Bone marrow (tissue), 2 donors: ENCODE measurements around the gene ARHGAP6.

ENCODE experiments used
- DNase-seq, 2 donors: peaks; one replicate each; lab custom pipeline; 2025; lab: John Stamatoyannopoulos, UW

Gene ARHGAP6

GRCh38 chrX:11309220-11309619 is 356.5 kb downstream of the ARHGAP6 start:
- DNase-seq: no peak

- DNase-seq: no peak
Observed at GRCh38 chrX:11305641-11306040, 360.1 kb downstream of the ARHGAP6 start.

- DNase-seq: no peak
Observed at GRCh38 chrX:11304829-11305228, 360.9 kb downstream of the ARHGAP6 start.

GRCh38 chrX:11298600-11298999 is 367.1 kb downstream of the ARHGAP6 start:
- DNase-seq: no peak

GRCh38 chrX:11296051-11296450 is 369.7 kb downstream of the ARHGAP6 start:
- DNase-seq: no peak

GRCh38 chrX:11293113-11293512 is 372.6 kb downstream of the ARHGAP6 start, which contains the start of gene AMELX:
AMELX (plus strand) TSS chrX:11293413; CDS start chrX:11294789, 1,376 bp downstream.
- DNase-seq: no peak

GRCh38 chrX:11290416-11291102 is 375.2 kb downstream of the ARHGAP6 start:
- DNase-seq: no peak

- no peak for DNase-seq
Observed at GRCh38 chrX:11287505-11287904, 378.2 kb downstream of the ARHGAP6 start.

GRCh38 chrX:11285651-11286050 is 380.1 kb downstream of the ARHGAP6 start:
- no peak for DNase-seq

- DNase-seq: no peak
Observed at GRCh38 chrX:11282043-11282442, 383.7 kb downstream of the ARHGAP6 start.

GRCh38 chrX:11273544-11273943 is 392.2 kb downstream of the ARHGAP6 start:
- no peak for DNase-seq

GRCh38 chrX:11272863-11273262 is 392.9 kb downstream of the ARHGAP6 start:
- DNase-seq: no peak

- no peak for DNase-seq
Observed at GRCh38 chrX:11272290-11272689, 393.4 kb downstream of the ARHGAP6 start.

- no peak for DNase-seq
Observed at GRCh38 chrX:11269996-11270395, 395.7 kb downstream of the ARHGAP6 start.

- no peak for DNase-seq
Observed at GRCh38 chrX:11269006-11269405, 396.7 kb downstream of the ARHGAP6 start.

GRCh38 chrX:11267425-11267824 is 398.3 kb downstream of the ARHGAP6 start:
- DNase-seq: no peak

- no peak for DNase-seq
Observed at GRCh38 chrX:11266573-11267003, 399.1 kb downstream of the ARHGAP6 start.

- DNase-seq: no peak
Observed at GRCh38 chrX:11265352-11265751, 400.4 kb downstream of the ARHGAP6 start.

- DNase-seq: no peak
Observed at GRCh38 chrX:11264925-11265324, 400.8 kb downstream of the ARHGAP6 start.

- DNase-seq: no peak
Observed at GRCh38 chrX:11261260-11261659, 404.5 kb downstream of the ARHGAP6 start.

GRCh38 chrX:11259437-11259836 is 406.3 kb downstream of the ARHGAP6 start:
- no peak for DNase-seq

- no peak for DNase-seq
Observed at GRCh38 chrX:11257711-11258110, 408.0 kb downstream of the ARHGAP6 start.

- DNase-seq: no peak
Observed at GRCh38 chrX:11257290-11257689, 408.4 kb downstream of the ARHGAP6 start.

GRCh38 chrX:11254417-11255109 is 411.2 kb downstream of the ARHGAP6 start:
- DNase-seq: no peak
